Activated CD8-positive, alpha-beta T cell treated with anti-CD3 and anti-CD28 coated beads for 36 hours (primary cell): Measurements from ENCODE around the gene NACA. TPM values are rescaled to one million over a fixed set of nuclear protein-coding genes. Genes with fewer than 3 reads are reported as not detected.
"Not testable (repeated sequence)": the region's sequence is repeated elsewhere in the genome, so short reads cannot be mapped to it uniquely, and the experiment has no call there.

Experiments used
- ATAC-seq: fragments of 200-7000 bp; cut with Tn5 transposase; one replicate; pipeline ENCODE4 v1.10.0; 2021; ENCODE audit warnings: mild to moderate bottlenecking, moderate library complexity
- CTCF ChIA-PET: fragments of 350-600 bp; sonication (Branson Sonifier 250); formaldehyde crosslinking; loops from one replicate; lab custom pipeline; 2021; ENCODE audit warnings: antibody characterized with exemption; lab: Charles Lee
- POLR2A ChIA-PET: fragments of 350-600 bp; sonication (Branson Sonifier 250); formaldehyde crosslinking; loops from one replicate; lab custom pipeline; 2021; ENCODE audit warnings: antibody characterized with exemption; lab: Charles Lee
- DNase-seq: peaks from one replicate; pipeline ENCODE4 v3.0.0-alpha.2; 2020
- H3K27ac Mint-ChIP-seq: one replicate; pipeline ENCODE4 v1.8.0; 2021; ENCODE audit warnings: mild to moderate bottlenecking, mixed read lengths
- H3K27me3 Mint-ChIP-seq: one replicate; pipeline ENCODE4 v1.8.0; 2021; ENCODE audit warnings: mixed read lengths
- H3K36me3 Mint-ChIP-seq: one replicate; pipeline ENCODE4 v1.8.0; 2021; ENCODE audit warnings: low read depth, mixed read lengths
- H3K4me1 Mint-ChIP-seq: one replicate; pipeline ENCODE4 v1.8.0; 2021; ENCODE audit warnings: low read depth, mixed read lengths
- H3K4me3 Mint-ChIP-seq: one replicate; pipeline ENCODE4 v1.8.0; 2021; ENCODE audit warnings: mild to moderate bottlenecking, moderate library complexity, mixed read lengths
- H3K9me3 Mint-ChIP-seq: one replicate; pipeline ENCODE4 v1.8.0; 2021; ENCODE audit warnings: mixed read lengths
- CTCF ChIP-seq: fragments of 200-600 bp; IDR thresholded peaks from one replicate; pipeline ENCODE4 v1.8.0; 2022; ENCODE audit warnings: antibody characterized with exemption, mild to moderate bottlenecking
- intact Hi-C: fragments of 100-400 bp; cut with micrococcal nuclease; formaldehyde crosslinking; loops from one replicate; pipeline ENCODE4 v1.10.0; 2022
- total RNA-seq, 2 experiments: library from RNA; stranded (reverse); gene quantifications; one replicate each; pipeline ENCODE4 v1.2.3, GENCODE V29; 2021

Gene NACA
- total RNA-seq, 2 experiments from 2014 or later, result 1,203 to 1,221 TPM

- H3K4me1 Mint-ChIP-seq, result peaks cover 33% of the 10 kb centered on the region
- no peaks in the 10 kb centered on the region for H3K27me3 Mint-ChIP-seq
- intact Hi-C loops, result no loop called here
- CTCF ChIA-PET, result interaction anchor here (0.7 to 1.4 kb wide), 4 partner anchors 113 to 362 kb away, joined by 3 read pairs; no protein-coding TSS in a partner anchor
- H3K9me3 Mint-ChIP-seq, result no peaks in the 10 kb centered on the region
- DNase-seq (no peak), ATAC-seq (no peak)
- H3K4me3 Mint-ChIP-seq, result peak overlapping the region; percentile 69
- no peak for TF ChIP-seq CTCF
- POLR2A ChIA-PET, result interaction anchor here (0.6 to 1.8 kb wide), 4 partner anchors 24 to 622 kb away, joined by 3 to 7 read pairs (median 3); partner anchors contain the start of gene ESYT1
- peaks cover 50% of the 10 kb centered on the region for H3K36me3 Mint-ChIP-seq
- peak overlapping the region; percentile 80 for H3K27ac Mint-ChIP-seq
These were observed 24.8 kb upstream of the NACA start for GRCh38 chr12:56749853-56750252.

GRCh38 chr12:56749359-56749758 is 24.3 kb upstream of the NACA start:
- TF ChIP-seq CTCF, result no peak
- ChIA-PET CTCF (interaction anchor here (0.7 to 1.4 kb wide), 4 partner anchors 112 to 363 kb away, joined by 3 read pairs; no protein-coding TSS in a partner anchor), POLR2A (interaction anchor here (1.4 to 1.8 kb wide), 2 partner anchors 23 to 71 kb away, joined by 3 to 7 read pairs; no protein-coding TSS in a partner anchor)
- intact Hi-C loops, result no loop called here
- no peak for ATAC-seq
- H3K27ac Mint-ChIP-seq, result no peak overlapping the region
- H3K9me3 Mint-ChIP-seq, result no peaks in the 10 kb centered on the region
- H3K4me3 Mint-ChIP-seq, result no peak overlapping the region
- peaks cover 33% of the 10 kb centered on the region for H3K4me1 Mint-ChIP-seq
- H3K36me3 Mint-ChIP-seq, result peaks cover 52% of the 10 kb centered on the region
- DNase-seq, result no peak
- no peaks in the 10 kb centered on the region for H3K27me3 Mint-ChIP-seq

GRCh38 chr12:56728139-56728861 is 3.2 kb upstream of the NACA start:
- ChIA-PET POLR2A (interaction anchor here (1.0 to 3.5 kb wide), 5 partner anchors 12 to 99 kb away, joined by 3 to 40 read pairs (median 7); no protein-coding TSS in a partner anchor), CTCF (interaction anchor here (0.9 to 1.0 kb wide), 2 partner anchors 40 to 103 kb away, joined by 3 read pairs; partner anchors contain the start of gene PTGES3)
- TF ChIP-seq CTCF, result no peak
- peaks cover 11% of the 10 kb centered on the region for H3K4me1 Mint-ChIP-seq
- no peak for DNase-seq
- H3K27ac Mint-ChIP-seq, result no peak overlapping the region
- peaks cover 57% of the 10 kb centered on the region for H3K36me3 Mint-ChIP-seq
- intact Hi-C loops, result loop anchor here (10.0 kb wide), 1 partner anchor 83 kb away; the partner anchor contains the start of gene ATP5F1B
- H3K4me3 Mint-ChIP-seq, result no peak overlapping the region
- no peaks in the 10 kb centered on the region for H3K9me3 Mint-ChIP-seq
- H3K27me3 Mint-ChIP-seq, result no peaks in the 10 kb centered on the region
- ATAC-seq, result no peak

- POLR2A ChIA-PET, result interaction anchor here (0.6 to 3.5 kb wide), 22 partner anchors 10 to 742 kb away, joined by 3 to 40 read pairs (median 4); partner anchors contain the start of genes PRIM1, PTGES3 and STAT6
- H3K9me3 Mint-ChIP-seq, ATAC-seq, DNase-seq, H3K27me3 Mint-ChIP-seq: not testable (repeated sequence)
- CTCF ChIA-PET, result interaction anchor here (0.6 to 1.6 kb wide), 5 partner anchors 37 to 912 kb away, joined by 3 to 5 read pairs (median 4); no protein-coding TSS in a partner anchor
- peaks cover 31% of the 10 kb centered on the region for H3K4me1 Mint-ChIP-seq
- H3K4me3 Mint-ChIP-seq, result peak overlapping the region; percentile 98
- intact Hi-C loops, result loop anchor here (10.0 kb wide), 1 partner anchor 81 kb away; the partner anchor contains the start of gene ATP5F1B
- peaks cover 67% of the 10 kb centered on the region for H3K36me3 Mint-ChIP-seq
- H3K27ac Mint-ChIP-seq, result peak overlapping the region; percentile 99
These were observed 1.1 kb upstream of the NACA start for GRCh38 chr12:56726196-56726675.

- H3K4me3 Mint-ChIP-seq, result peak overlapping the region; percentile 98
- H3K27me3 Mint-ChIP-seq, result no peaks in the 10 kb centered on the region
- TF ChIP-seq CTCF, result no peak
- H3K4me1 Mint-ChIP-seq, result peaks cover 36% of the 10 kb centered on the region
- ATAC-seq, result no peak
- H3K36me3 Mint-ChIP-seq, result peaks cover 67% of the 10 kb centered on the region
- no peaks in the 10 kb centered on the region for H3K9me3 Mint-ChIP-seq
- ChIA-PET CTCF (interaction anchor here (0.6 to 1.6 kb wide), 8 partner anchors 16 to 913 kb away, joined by 3 to 5 read pairs (median 3); no protein-coding TSS in a partner anchor), POLR2A (interaction anchor here (0.6 to 3.5 kb wide), 26 partner anchors 9 to 742 kb away, joined by 3 to 40 read pairs (median 4); partner anchors contain the start of genes ATP5F1B, PRIM1, PTGES3 and STAT6)
- no peak for DNase-seq
- H3K27ac Mint-ChIP-seq, result peak overlapping the region; percentile 99
- intact Hi-C loops, result loop anchor here (10.0 kb wide), 1 partner anchor 81 kb away; the partner anchor contains the start of gene ATP5F1B
These were observed 614 bp upstream of the NACA start for GRCh38 chr12:56725723-56726102.
